ENCODE data around the gene PCNX3.

DNA sequence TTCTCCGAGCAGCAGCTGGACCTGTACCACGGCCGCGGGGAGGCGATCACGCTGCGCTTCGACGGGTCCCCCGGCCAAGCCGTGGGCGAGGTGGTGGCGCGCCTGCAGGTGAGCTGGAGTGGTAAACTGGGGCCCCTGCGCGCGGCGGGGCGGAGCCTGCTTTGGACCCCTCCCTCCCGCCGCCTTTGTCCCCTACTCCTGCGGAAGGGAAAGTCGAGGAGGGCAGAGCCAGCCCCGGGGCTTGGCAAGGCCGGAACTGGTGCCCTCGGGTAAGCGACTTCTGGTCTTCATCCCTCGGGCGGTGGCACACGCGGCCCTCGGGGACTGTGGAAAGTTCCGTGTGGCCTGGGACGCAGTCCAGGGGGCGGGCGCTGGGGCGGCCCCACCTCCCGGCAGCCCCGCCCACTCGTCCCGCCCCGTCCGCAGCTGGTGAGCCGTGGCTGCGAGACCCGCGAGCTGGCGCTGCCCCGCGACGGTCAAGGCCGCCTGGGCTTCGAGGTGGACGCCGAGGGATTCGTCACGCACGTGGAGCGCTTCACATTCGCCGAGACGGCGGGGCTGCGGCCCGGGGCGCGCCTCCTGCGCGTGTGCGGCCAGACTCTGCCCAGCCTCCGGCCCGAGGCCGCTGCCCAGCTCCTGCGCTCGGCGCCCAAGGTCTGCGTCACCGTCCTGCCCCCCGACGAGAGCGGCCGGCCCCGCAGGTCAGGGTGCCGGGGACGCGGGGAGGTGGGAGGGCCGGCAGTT, 31.6 kb downstream of the PCNX3 start:
- no peak; the same call in 1 of the 2 replicates for TF ChIP-seq POLR2AphosphoS5 (IDR thresholded peaks at IDR 0.05; ENCODE audit: low read length)
- TF ChIP-seq EED (IDR thresholded peaks at IDR 0.05; ENCODE audit: low read depth) = no peak
- no peak for TF ChIP-seq SMC3 (IDR thresholded peaks at IDR 0.05; ENCODE audit: borderline replicate concordance, low read length)
- no peak for TF ChIP-seq TAF1 (IDR thresholded peaks at IDR 0.05; ENCODE audit: borderline replicate concordance, low read depth, low read length)
- no peak for TF ChIP-seq CREB1 (IDR thresholded peaks at IDR 0.05; ENCODE audit: low read depth)
- TF ChIP-seq MTA2 (IDR thresholded peaks at IDR 0.05; ENCODE audit: low read depth) = no peak
- peak; percentile 31; the same call in 1 of the 2 replicates for TF ChIP-seq POLR2A (IDR thresholded peaks at IDR 0.05; ENCODE audit: low read depth, low read length)
- no peak for TF ChIP-seq MYC (IDR thresholded peaks at IDR 0.05; ENCODE audit: insufficient read depth, insufficient read length, insufficient replicate concordance, low read length, severe bottlenecking)
